ENCODE results near the gene NHERF1. TPM values are rescaled to one million over a fixed set of nuclear protein-coding genes. Genes with fewer than 3 reads are reported as not detected.

Gene NHERF1
- total and polyA plus RNA-seq, 2 of the 13 experiments (the other 11 are each of a cell fraction or from before 2014, with no cell fraction given), result 169 to 269 TPM

DNA sequence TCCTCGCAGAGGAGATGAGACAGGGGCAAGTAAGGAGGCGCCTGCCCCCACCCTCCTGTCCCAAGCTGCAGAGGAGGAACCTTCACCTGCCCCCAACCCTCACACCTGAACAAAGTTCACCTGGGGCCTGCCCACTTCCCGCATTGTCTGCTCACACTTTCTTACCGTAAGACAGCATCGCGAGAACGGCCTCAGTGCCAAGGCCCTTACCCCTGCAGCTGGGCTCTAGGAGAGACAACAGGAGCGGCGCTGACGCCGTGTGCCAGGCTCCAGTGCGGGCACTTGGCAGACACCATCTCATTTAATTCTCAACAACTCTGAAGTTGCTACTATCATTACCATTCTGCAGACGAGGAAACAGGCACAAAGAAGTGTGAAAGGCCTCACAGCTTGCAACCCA lies 23.6 kb downstream of the NHERF1 start (continued):
- TF ChIP-seq, protein P1, sequence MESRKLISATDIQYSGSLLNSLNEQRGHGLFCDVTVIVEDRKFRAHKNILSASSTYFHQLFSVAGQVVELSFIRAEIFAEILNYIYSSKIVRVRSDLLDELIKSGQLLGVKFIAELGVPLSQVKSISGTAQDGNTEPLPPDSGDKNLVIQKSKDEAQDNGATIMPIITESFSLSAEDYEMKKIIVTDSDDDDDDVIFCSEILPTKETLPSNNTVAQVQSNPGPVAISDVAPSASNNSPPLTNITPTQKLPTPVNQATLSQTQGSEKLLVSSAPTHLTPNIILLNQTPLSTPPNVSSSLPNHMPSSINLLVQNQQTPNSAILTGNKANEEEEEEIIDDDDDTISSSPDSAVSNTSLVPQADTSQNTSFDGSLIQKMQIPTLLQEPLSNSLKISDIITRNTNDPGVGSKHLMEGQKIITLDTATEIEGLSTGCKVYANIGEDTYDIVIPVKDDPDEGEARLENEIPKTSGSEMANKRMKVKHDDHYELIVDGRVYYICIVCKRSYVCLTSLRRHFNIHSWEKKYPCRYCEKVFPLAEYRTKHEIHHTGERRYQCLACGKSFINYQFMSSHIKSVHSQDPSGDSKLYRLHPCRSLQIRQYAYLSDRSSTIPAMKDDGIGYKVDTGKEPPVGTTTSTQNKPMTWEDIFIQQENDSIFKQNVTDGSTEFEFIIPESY (CRISPR knock-in tag; IDR thresholded peaks at IDR 0.05), result peak; percentile 69; the same call in 1 of the 2 replicates
- TF ChIP-seq ZNF280D (CRISPR knock-in tag; IDR thresholded peaks at IDR 0.05) (no peak), DMTF1 (CRISPR knock-in tag; IDR thresholded peaks at IDR 0.05) (no peak), ZNF576 (CRISPR knock-in tag; IDR thresholded peaks at IDR 0.05) (no peak), SMC3 (IDR thresholded peaks at IDR 0.05; ENCODE audit: low read length) (no peak), ZKSCAN5 (CRISPR knock-in tag; IDR thresholded peaks at IDR 0.05) (no peak), ZNF713 (CRISPR knock-in tag; IDR thresholded peaks at IDR 0.05) (no peak), SMAD9 (CRISPR knock-in tag; IDR thresholded peaks at IDR 0.05) (no peak), TAF1 (CRISPR knock-in tag; IDR thresholded peaks at IDR 0.05) (no peak), MTA1 (CRISPR knock-in tag; IDR thresholded peaks at IDR 0.05; ENCODE audit: borderline replicate concordance) (no peak), ZNF589 (CRISPR knock-in tag; conservative IDR thresholded peaks at IDR 0.05) (no peak), ZNF776 (CRISPR knock-in tag; IDR thresholded peaks at IDR 0.05) (no peak), TFDP2 (CRISPR knock-in tag; IDR thresholded peaks at IDR 0.05) (no peak), MBD4 (IDR thresholded peaks at IDR 0.05; ENCODE audit: borderline replicate concordance, low read length) (peak; percentile 63; the same call in 1 of the 2 replicates), GATAD1 (CRISPR knock-in tag; IDR thresholded peaks at IDR 0.05) (no peak), ISX (CRISPR knock-in tag; conservative IDR thresholded peaks at IDR 0.05) (no peak), SSRP1 (CRISPR knock-in tag; IDR thresholded peaks at IDR 0.05) (no peak), CAMTA2 (CRISPR knock-in tag; IDR thresholded peaks at IDR 0.05; ENCODE audit: borderline replicate concordance) (no peak), MAF1 (CRISPR knock-in tag; IDR thresholded peaks at IDR 0.05; ENCODE audit: borderline replicate concordance) (no peak), ZNF619 (CRISPR knock-in tag; IDR thresholded peaks at IDR 0.05) (0 out of 2 replicates have a peak, but pooled peaks have one; percentile 37)
- TF ChIP-seq, protein P2, sequence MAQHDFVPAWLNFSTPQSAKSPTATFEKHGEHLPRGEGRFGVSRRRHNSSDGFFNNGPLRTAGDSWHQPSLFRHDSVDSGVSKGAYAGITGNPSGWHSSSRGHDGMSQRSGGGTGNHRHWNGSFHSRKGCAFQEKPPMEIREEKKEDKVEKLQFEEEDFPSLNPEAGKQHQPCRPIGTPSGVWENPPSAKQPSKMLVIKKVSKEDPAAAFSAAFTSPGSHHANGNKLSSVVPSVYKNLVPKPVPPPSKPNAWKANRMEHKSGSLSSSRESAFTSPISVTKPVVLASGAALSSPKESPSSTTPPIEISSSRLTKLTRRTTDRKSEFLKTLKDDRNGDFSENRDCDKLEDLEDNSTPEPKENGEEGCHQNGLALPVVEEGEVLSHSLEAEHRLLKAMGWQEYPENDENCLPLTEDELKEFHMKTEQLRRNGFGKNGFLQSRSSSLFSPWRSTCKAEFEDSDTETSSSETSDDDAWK (CRISPR knock-in tag; IDR thresholded peaks at IDR 0.05), result no peak
